Loucy (cell line): ENCODE results near the gene SPOCK1.

Experiments
- H2AFZ ChIP-seq: fragments of 200-600 bp; sonication (generic); 2 replicates; pipeline ENCODE4 v1.6.0; 2016; ENCODE audit warnings: antibody characterized with exemption, mild to moderate bottlenecking, low read length, moderate library complexity
- H3F3A ChIP-seq: fragments of 200-600 bp; 2 replicates; pipeline ENCODE4 v1.6.0; 2016; ENCODE audit warnings: antibody characterized with exemption, low read depth, mild to moderate bottlenecking
- H3K27me3 ChIP-seq: fragments of 200-600 bp; sonication (generic); 2 replicates; pipeline ENCODE4 v1.6.1; 2014; ENCODE audit warnings: low read length, mild to moderate bottlenecking; ENCODE audit not compliant: insufficient read depth, poor library complexity, severe bottlenecking
- H3K36me3 ChIP-seq: fragments of 200-600 bp; sonication (generic); 2 replicates; pipeline ENCODE4 v1.6.1; 2016; ENCODE audit warnings: low read length; ENCODE audit not compliant: insufficient read depth
- H3K4me1 ChIP-seq: fragments of 200-600 bp; sonication (generic); 2 replicates; pipeline ENCODE4 v1.5.1; 2014; ENCODE audit warnings: low read length, mild to moderate bottlenecking; ENCODE audit not compliant: insufficient read depth, poor library complexity, severe bottlenecking
- H3K4me2 ChIP-seq: fragments of 200-600 bp; sonication (generic); 2 replicates; pipeline ENCODE4 v1.6.0; 2014; ENCODE audit warnings: antibody characterized with exemption, low read length, low read depth, mild to moderate bottlenecking; ENCODE audit not compliant: poor library complexity, severe bottlenecking
- H3K4me3 ChIP-seq: fragments of 200-600 bp; sonication (generic); 2 replicates; pipeline ENCODE4 v1.5.1; 2014; ENCODE audit warnings: low read length, mild to moderate bottlenecking, mixed read lengths; ENCODE audit not compliant: poor library complexity, severe bottlenecking
- H3K79me2 ChIP-seq: fragments of 200-600 bp; sonication (generic); 2 replicates; pipeline ENCODE4 v1.6.1; 2014; ENCODE audit warnings: low read length; ENCODE audit not compliant: insufficient read depth
- H3K9ac ChIP-seq: fragments of 200-600 bp; sonication (generic); 2 replicates; pipeline ENCODE4 v1.6.0; 2014; ENCODE audit warnings: mild to moderate bottlenecking, low read depth, low read length, moderate library complexity; ENCODE audit not compliant: poor library complexity, severe bottlenecking
- H3K9me2 ChIP-seq: fragments of 200-600 bp; sonication (generic); replicated peaks from 2 replicates; pipeline ENCODE4 v1.6.1; 2016; ENCODE audit warnings: low read depth, low read length, mixed read lengths
- H3K9me3 ChIP-seq: fragments of 200-600 bp; sonication (generic); 2 replicates; pipeline ENCODE4 v1.6.1; 2014; ENCODE audit warnings: mild to moderate bottlenecking, antibody characterized with exemption, low read length, low read depth; ENCODE audit not compliant: insufficient read depth
- H4K20me1 ChIP-seq: fragments of 200-600 bp; sonication (generic); 2 replicates; pipeline ENCODE4 v1.6.0; 2014; ENCODE audit warnings: antibody characterized with exemption, low read length, mild to moderate bottlenecking; ENCODE audit not compliant: insufficient read depth, poor library complexity, severe bottlenecking
- CTCF ChIP-seq: fragments of 200-600 bp; sonication (generic); conservative IDR thresholded peaks from 2 replicates; pipeline ENCODE4 v1.5.1; 2014; ENCODE audit warnings: mild to moderate bottlenecking, antibody characterized with exemption, low read length
- EZH2phosphoT487 ChIP-seq: fragments of 200-600 bp; IDR thresholded peaks from 2 replicates; pipeline ENCODE4 v1.6.1; 2018; ENCODE audit warnings: antibody characterized with exemption, mild to moderate bottlenecking, moderate library complexity, borderline replicate concordance

Gene SPOCK1

GRCh38 chr5:137176609-137177008 lies 322.5 kb downstream of the SPOCK1 start:
- no peaks in the 10 kb centered on the region for H3K4me1 ChIP-seq
- no peaks in the 10 kb centered on the region for H3K9me3 ChIP-seq
- no peaks in the 10 kb centered on the region for H4K20me1 ChIP-seq
- no peaks in the 10 kb centered on the region for H3F3A ChIP-seq
- no peak overlapping the region for H3K4me2 ChIP-seq
- TF ChIP-seq EZH2phosphoT487 (no peak), CTCF (no peak)
- H3K9me2 ChIP-seq = no peaks in the 10 kb centered on the region
- H3K9ac ChIP-seq = no peak overlapping the region
- no peaks in the 10 kb centered on the region for H3K79me2 ChIP-seq
- no peaks in the 10 kb centered on the region for H3K36me3 ChIP-seq
- no peak overlapping the region for H3K4me3 ChIP-seq
- H2AFZ ChIP-seq = no peak overlapping the region
- H3K27me3 ChIP-seq = no peaks in the 10 kb centered on the region

- no peaks in the 10 kb centered on the region for H4K20me1 ChIP-seq
- no peaks in the 10 kb centered on the region for H3K27me3 ChIP-seq
- no peaks in the 10 kb centered on the region for H3K9me2 ChIP-seq
- no peak overlapping the region for H3K4me2 ChIP-seq
- no peaks in the 10 kb centered on the region for H3K79me2 ChIP-seq
- no peaks in the 10 kb centered on the region for H3K9me3 ChIP-seq
- H3K4me3 ChIP-seq = no peak overlapping the region
- H3K36me3 ChIP-seq = no peaks in the 10 kb centered on the region
- H2AFZ ChIP-seq = no peak overlapping the region
- no peaks in the 10 kb centered on the region for H3K4me1 ChIP-seq
- TF ChIP-seq CTCF (no peak), EZH2phosphoT487 (no peak)
- H3F3A ChIP-seq = no peaks in the 10 kb centered on the region
- H3K9ac ChIP-seq = no peak overlapping the region
These were observed 323.0 kb downstream of the SPOCK1 start for GRCh38 chr5:137176126-137176525.

- Histone ChIP-seq H3K79me2 (no peaks in the 10 kb centered on the region), H3F3A (no peaks in the 10 kb centered on the region), H2AFZ (no peak overlapping the region), H4K20me1 (no peaks in the 10 kb centered on the region), H3K4me2 (no peak overlapping the region), H3K9me2 (no peaks in the 10 kb centered on the region), H3K4me3 (no peak overlapping the region), H3K9ac (no peak overlapping the region), H3K4me1 (no peaks in the 10 kb centered on the region), H3K36me3 (no peaks in the 10 kb centered on the region), H3K27me3 (no peaks in the 10 kb centered on the region), H3K9me3 (no peaks in the 10 kb centered on the region)
- TF ChIP-seq EZH2phosphoT487 (no peak), CTCF (no peak)
These were observed 324.9 kb downstream of the SPOCK1 start for GRCh38 chr5:137174196-137174595.
